Mesenchymal stem cell (in vitro differentiated cells and primary cell): Measurements from ENCODE around the gene COG7.
"Not testable (repeated sequence)": the region's sequence is repeated elsewhere in the genome, so short reads cannot be mapped to it uniquely, and the experiment has no call there.

Experiments used
- DNase-seq: peaks from one replicate; pipeline ENCODE4 v3.0.0-alpha.2; 2013
- H2AFZ ChIP-seq: one replicate; pipeline ENCODE4 v1.6.1; 2013; ENCODE audit warnings: low read depth, mild to moderate bottlenecking, control low read depth, inconsistent platforms, low read length, moderate library complexity
- H2AK5ac ChIP-seq: 2 replicates; pipeline ENCODE4 v1.6.1; 2013; ENCODE audit warnings: low read length, moderate library complexity, mild to moderate bottlenecking, inconsistent platforms; ENCODE audit not compliant: severe bottlenecking
- H2BK120ac ChIP-seq: one replicate; pipeline ENCODE4 v1.6.1; 2013; ENCODE audit warnings: low read depth, mild to moderate bottlenecking, inconsistent platforms, low read length, moderate library complexity
- H2BK12ac ChIP-seq, 2 experiments: one replicate each; pipeline ENCODE4 v1.6.1; 2013; ENCODE audit warnings: inconsistent platforms in 2 of 2, low read length in 2 of 2, mild to moderate bottlenecking in 2 of 2, moderate library complexity in 2 of 2, control low read depth in 1 of 2
- H2BK15ac ChIP-seq: one replicate; pipeline ENCODE4 v1.6.1; 2013; ENCODE audit warnings: mild to moderate bottlenecking, low read depth, inconsistent platforms; ENCODE audit not compliant: poor library complexity, severe bottlenecking
- H2BK5ac ChIP-seq: 2 replicates; pipeline ENCODE4 v1.6.1; 2013; ENCODE audit warnings: low read depth, mild to moderate bottlenecking, low read length, control low read depth, inconsistent platforms; ENCODE audit not compliant: poor library complexity, severe bottlenecking
- H3K14ac ChIP-seq, 2 experiments: one replicate each; pipeline ENCODE4 v1.6.1; 2013; ENCODE audit warnings: inconsistent platforms in 2 of 2, low read length in 2 of 2, control low read depth in 1 of 2, mild to moderate bottlenecking in 1 of 2, moderate library complexity in 1 of 2
- H3K18ac ChIP-seq, 2 experiments: one replicate each; pipeline ENCODE4 v1.6.1; 2013; ENCODE audit warnings: inconsistent platforms in 2 of 2, low read length in 2 of 2, control low read depth in 1 of 2, low read depth in 1 of 2, mild to moderate bottlenecking in 1 of 2
- H3K23ac ChIP-seq, 2 experiments: one replicate each; pipeline ENCODE4 v1.6.1; 2013; ENCODE audit warnings: inconsistent platforms in 2 of 2, low read length in 2 of 2, mild to moderate bottlenecking in 2 of 2, moderate library complexity in 2 of 2, control low read depth in 1 of 2
- H3K27ac ChIP-seq: 2 replicates; pipeline ENCODE4 v1.5.1; 2013; ENCODE audit warnings: mild to moderate bottlenecking, moderate library complexity, low read length, control low read depth, inconsistent platforms; ENCODE audit not compliant: poor library complexity, severe bottlenecking
- H3K27me3 ChIP-seq, 2 experiments: 2 replicates each; pipeline versions ENCODE4 v1.6.1 to v1.7.0; 2013; ENCODE audit warnings: low read length in 2 of 2, mild to moderate bottlenecking in 2 of 2, moderate library complexity in 2 of 2, control low read depth in 1 of 2, inconsistent platforms in 1 of 2; ENCODE audit not compliant: control insufficient read depth in 1 of 2, insufficient read depth in 1 of 2
- H3K36me3 ChIP-seq, 2 experiments: 2 replicates each; pipeline versions ENCODE4 v1.6.1 to v1.7.0; 2013; ENCODE audit warnings: low read length in 2 of 2, control low read depth in 1 of 2, inconsistent platforms in 1 of 2, low read depth in 1 of 2, mild to moderate bottlenecking in 1 of 2; ENCODE audit not compliant: insufficient read depth in 2 of 2, control insufficient read depth in 1 of 2
- H3K4ac ChIP-seq, 2 experiments: one replicate each; pipeline ENCODE4 v1.6.1; 2013; ENCODE audit warnings: inconsistent platforms in 2 of 2, low read length in 2 of 2, mild to moderate bottlenecking in 2 of 2, moderate library complexity in 2 of 2, control low read depth in 1 of 2, low read depth in 1 of 2
- H3K4me1 ChIP-seq: 2 replicates; pipeline ENCODE4 v1.6.1; 2013; ENCODE audit warnings: low read depth, low read length, control low read depth; ENCODE audit not compliant: control insufficient read depth, insufficient read depth
- H3K4me2 ChIP-seq: 2 replicates; pipeline ENCODE4 v1.6.1; 2013; ENCODE audit warnings: low read length, mild to moderate bottlenecking, inconsistent platforms; ENCODE audit not compliant: poor library complexity, severe bottlenecking
- H3K4me3 ChIP-seq, 2 experiments: 2 replicates each; pipeline versions ENCODE4 v1.5.1 to v1.7.0; 2013; ENCODE audit warnings: low read length in 2 of 2, mild to moderate bottlenecking in 2 of 2, control low read depth in 1 of 2, low read depth in 1 of 2; ENCODE audit not compliant: insufficient read depth in 1 of 2
- H3K79me1 ChIP-seq: replicated peaks from 2 replicates; pipeline ENCODE4 v1.6.1; 2013; ENCODE audit warnings: mild to moderate bottlenecking, control low read depth, low read length, inconsistent platforms; ENCODE audit not compliant: poor library complexity, severe bottlenecking
- H3K9ac ChIP-seq: 2 replicates; pipeline ENCODE4 v1.7.0; 2013; ENCODE audit warnings: mild to moderate bottlenecking, low read length, moderate library complexity
- H3K9me3 ChIP-seq: 2 replicates; pipeline ENCODE4 v1.7.0; 2013; ENCODE audit warnings: mild to moderate bottlenecking, low read length; ENCODE audit not compliant: control insufficient read depth
- H4K8ac ChIP-seq: one replicate; pipeline ENCODE4 v1.6.1; 2013; ENCODE audit warnings: inconsistent platforms, mild to moderate bottlenecking, low read length, moderate library complexity
- H4K91ac ChIP-seq: one replicate; pipeline ENCODE4 v1.6.1; 2013; ENCODE audit warnings: mild to moderate bottlenecking, low read length, inconsistent platforms
- WGBS: methylation state at CpG from one replicate; pipeline ENCODE4 v1.1.7; 2013; ENCODE audit warnings: mixed read lengths; 5-methylcytosine and 5-hydroxymethylcytosine counted together

The COG7 gene

GRCh38 chr16:23384878-23385277 lies 68.1 kb downstream of the COG7 start:
- Histone ChIP-seq H3K27me3 (peaks cover 0 to 3% of the 10 kb centered on the region in 2 experiments), H4K8ac (no peak overlapping the region), H3K9me3 (no peaks in the 10 kb centered on the region), H3K23ac (no peak overlapping the region), H3K4me2 (no peak overlapping the region), H2AFZ (no peak overlapping the region), H3K36me3 (peaks cover 16 to 24% of the 10 kb centered on the region in 2 experiments), H3K4me1 (no peaks in the 10 kb centered on the region), H2BK5ac (no peak overlapping the region), H3K4me3 (no peak overlapping the region), H3K18ac (no peak overlapping the region), H3K27ac (no peak overlapping the region), H4K91ac (no peak overlapping the region), H3K9ac (no peak overlapping the region), H3K4ac (no peak overlapping the region), H3K79me1 (no peaks in the 10 kb centered on the region), H2BK120ac (no peak overlapping the region), H2BK15ac (no peak overlapping the region), H3K14ac (no peak overlapping the region), H2BK12ac (no peak overlapping the region), H2AK5ac (no peak overlapping the region)
- 92% methylated on average over 10 of the region's 10 CpGs for WGBS
- no peak for DNase-seq

GRCh38 chr16:23383881-23384280 lies 69.1 kb downstream of the COG7 start:
- WGBS = 86% methylated on average over 3 of the region's 3 CpGs
- no peak overlapping the region for H3K14ac ChIP-seq

GRCh38 chr16:23382279-23382678 lies 70.7 kb downstream of the COG7 start:
- no peak overlapping the region for H2BK15ac ChIP-seq
- peaks cover 0 to 4% of the 10 kb centered on the region in 2 experiments for H3K36me3 ChIP-seq
- H2BK5ac ChIP-seq = no peak overlapping the region
- no peak overlapping the region for H2AFZ ChIP-seq
- H3K27ac ChIP-seq = no peak overlapping the region
- no peaks in the 10 kb centered on the region for H3K9me3 ChIP-seq
- H2AK5ac ChIP-seq = no peak overlapping the region
- H3K4me3 ChIP-seq = no peak overlapping the region
- H2BK12ac ChIP-seq = no peak overlapping the region
- no peak overlapping the region for H4K91ac ChIP-seq
- no peak overlapping the region for H2BK120ac ChIP-seq
- H3K4ac ChIP-seq = no peak overlapping the region
- no peak overlapping the region for H3K14ac ChIP-seq
- H3K27me3 ChIP-seq = peaks cover 7 to 12% of the 10 kb centered on the region in 2 experiments
- H3K4me2 ChIP-seq = no peak overlapping the region
- H3K23ac ChIP-seq = no peak overlapping the region
- H3K18ac ChIP-seq = no peak overlapping the region
- H3K9ac ChIP-seq = no peak overlapping the region
- H3K79me1 ChIP-seq = no peaks in the 10 kb centered on the region
- no peak for DNase-seq
- WGBS = 76% methylated on average over 6 of the region's 6 CpGs
- no peak overlapping the region for H4K8ac ChIP-seq
- no peaks in the 10 kb centered on the region for H3K4me1 ChIP-seq

More at GRCh38 chr16:23383881-23384280, 69.1 kb downstream of the COG7 start:
- Histone ChIP-seq H3K4me3 (no peak overlapping the region), H3K79me1 (no peaks in the 10 kb centered on the region), H3K4me2 (no peak overlapping the region), H3K9me3 (no peaks in the 10 kb centered on the region), H3K4me1 (no peaks in the 10 kb centered on the region), H3K27ac (no peak overlapping the region), H3K18ac (no peak overlapping the region), H3K27me3 (peaks cover 7% of the 10 kb centered on the region in 2 experiments), H3K23ac (no peak overlapping the region), H2BK12ac (no peak overlapping the region), H4K8ac (no peak overlapping the region), H2AFZ (no peak overlapping the region), H3K36me3 (peaks cover 6 to 14% of the 10 kb centered on the region in 2 experiments), H3K9ac (no peak overlapping the region), H2BK120ac (no peak overlapping the region), H4K91ac (no peak overlapping the region), H3K4ac (no peak overlapping the region), H2BK5ac (no peak overlapping the region), H2BK15ac (no peak overlapping the region), H2AK5ac (no peak overlapping the region)
- no peak for DNase-seq

DNA sequence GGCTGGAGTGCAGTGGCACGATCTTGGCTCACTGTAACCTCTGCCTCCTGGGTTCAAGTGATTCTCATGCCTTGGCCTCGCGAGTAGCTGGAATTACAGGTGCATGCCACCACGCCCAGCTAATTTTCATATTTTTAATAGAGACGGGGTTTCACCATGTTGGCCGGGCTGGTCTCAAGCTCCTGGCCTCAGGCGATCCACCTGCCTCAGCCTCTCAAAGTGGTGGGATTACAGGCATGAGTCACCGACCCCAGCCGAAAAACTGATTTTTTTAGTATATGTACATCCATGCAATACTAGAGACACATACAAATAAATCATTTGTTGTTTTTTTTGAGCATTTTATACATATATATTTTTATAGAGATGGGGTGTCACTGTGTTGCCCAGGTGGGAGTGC lies 71.3 kb downstream of the COG7 start:
- 97% methylated on average over 9 of the region's 9 CpGs for WGBS
- peaks cover 7 to 12% of the 10 kb centered on the region in 2 experiments for H3K27me3 ChIP-seq
- not testable (repeated sequence) for H3K18ac ChIP-seq, H2BK12ac ChIP-seq, H3K14ac ChIP-seq, H2AFZ ChIP-seq, H3K36me3 ChIP-seq, H2AK5ac ChIP-seq, H3K79me1 ChIP-seq, H4K8ac ChIP-seq, H3K4ac ChIP-seq, DNase-seq, H3K27ac ChIP-seq, H2BK120ac ChIP-seq, H3K9me3 ChIP-seq, H3K4me3 ChIP-seq, H2BK5ac ChIP-seq, H3K4me1 ChIP-seq, H2BK15ac ChIP-seq, H3K23ac ChIP-seq, H3K9ac ChIP-seq, H4K91ac ChIP-seq, H3K4me2 ChIP-seq
